Right cardiac atrium (tissue), 5 donors: ENCODE results near the gene SCMH1. TPM values are rescaled to one million over a fixed set of nuclear protein-coding genes. Genes with fewer than 3 reads are reported as not detected.

Source experiments
- ATAC-seq, 2 donors: fragments of 200-7000 bp; cut with Tn5 transposase; one replicate each; pipeline versions ENCODE4 v1.8.0 to v1.9.1; 2020; ENCODE audit warnings: moderate library complexity in 2 of 2, mild to moderate bottlenecking in 1 of 2
- DNase-seq, 3 donors: peaks; one replicate each; pipeline ENCODE4 v3.0.0-alpha.2; 2020
- H3K27ac ChIP-seq: one replicate; pipeline ENCODE4 v1.5.1; 2013; ENCODE audit warnings: mild to moderate bottlenecking, low read length, control low read depth, moderate library complexity
- H3K27me3 ChIP-seq: one replicate; pipeline ENCODE4 v1.6.1; 2013; ENCODE audit not compliant: control insufficient read depth, insufficient read depth
- H3K4me1 ChIP-seq: one replicate; pipeline ENCODE4 v1.6.1; 2013; ENCODE audit warnings: low read length; ENCODE audit not compliant: control insufficient read depth, insufficient read depth
- H3K4me3 ChIP-seq: one replicate; pipeline ENCODE4 v1.5.1; 2013; ENCODE audit warnings: low read length, control low read depth
- H3K9me3 ChIP-seq: one replicate; pipeline ENCODE4 v1.6.1; 2013; ENCODE audit warnings: low read length; ENCODE audit not compliant: control insufficient read depth
- WGBS: extraction: QIAGEN DNeasy Blood & Tissue Kit; methylation state at CpG from one replicate; pipeline ENCODE4 v1.1.7; 2013; 5-methylcytosine and 5-hydroxymethylcytosine counted together
- intact Hi-C, 4 donors: fragments of 100-400 bp; cut with DNase I; formaldehyde crosslinking; loops; one replicate each; pipeline versions ENCODE4 v1.11.0 to v1.14.0; 2022 to 2023
- polyA plus RNA-seq: library from polyadenylated mRNA; stranded (reverse); fragments of 200-250 nt; gene quantifications from one replicate; pipeline ENCODE4 v1.2.3, GENCODE V29; 2013
- total RNA-seq, 4 donors: library from RNA; stranded (reverse); fragmentation: NEBNext Ultra II Directional; extraction: Animal tissue kit (Norgen Biotek cat#: 25700); gene quantifications; one replicate each; pipeline ENCODE4 v1.2.1, GENCODE V29; 2021
- donor health status: healthy with polysubstance abuse.
- donor health status: DM: no; HTN: yes; CAD: no.
- donor health status: DM: no; HTN: no; CAD: no.
- donor health status: DM: no; HTN: yes; CAD: no; lungs with severe emphysema.
- donor health status: DM: yes; HTN: yes; CAD: no.

The SCMH1 gene
- total and polyA plus RNA-seq, 5 donors = 42.6 to 66.5 (median 54.5) TPM

- H3K9me3 ChIP-seq = no peaks in the 10 kb centered on the region
- no peaks in the 10 kb centered on the region for H3K4me1 ChIP-seq
- H3K27me3 ChIP-seq = no peaks in the 10 kb centered on the region
- no peak overlapping the region for H3K27ac ChIP-seq
- DNase-seq (no peak), ATAC-seq (no peak)
- no peak overlapping the region for H3K4me3 ChIP-seq
- 79% methylated on average over 3 of the region's 3 CpGs for WGBS
- intact Hi-C loops = no loop called here
Measured at GRCh38 chr1:41278076-41278475, 36.0 kb upstream of the SCMH1 start.

GRCh38 chr1:41277371-41277975, 35.4 kb upstream of the SCMH1 start:
- ATAC-seq = no peak
- intact Hi-C loops = no loop called here
- 76% methylated on average over 12 of the region's 12 CpGs for WGBS
- Histone ChIP-seq H3K27me3 (no peaks in the 10 kb centered on the region), H3K9me3 (no peaks in the 10 kb centered on the region), H3K27ac (no peak overlapping the region), H3K4me1 (no peaks in the 10 kb centered on the region), H3K4me3 (no peak overlapping the region)
- DNase-seq = no peak

- H3K27me3 ChIP-seq = no peaks in the 10 kb centered on the region
- no peak overlapping the region for H3K27ac ChIP-seq
- intact Hi-C loops = no loop called here
- 86% methylated on average over 9 of the region's 9 CpGs for WGBS
- no peaks in the 10 kb centered on the region for H3K4me1 ChIP-seq
- no peak overlapping the region for H3K4me3 ChIP-seq
- ATAC-seq (no peak), DNase-seq (no peak)
- no peaks in the 10 kb centered on the region for H3K9me3 ChIP-seq
Measured at GRCh38 chr1:41275831-41276230, 33.7 kb upstream of the SCMH1 start.

- Histone ChIP-seq H3K27ac (no peak overlapping the region), H3K9me3 (no peaks in the 10 kb centered on the region), H3K4me3 (no peak overlapping the region), H3K27me3 (no peaks in the 10 kb centered on the region), H3K4me1 (no peaks in the 10 kb centered on the region)
- intact Hi-C loops = no loop called here
- 69% methylated on average over 7 of the region's 7 CpGs for WGBS
- peak in 1 of 2 donors; percentile 28 for ATAC-seq
- DNase-seq = no peak
Measured at GRCh38 chr1:41274752-41275545, 32.8 kb upstream of the SCMH1 start.

- no peaks in the 10 kb centered on the region for H3K9me3 ChIP-seq
- H3K4me3 ChIP-seq = no peak overlapping the region
- ATAC-seq (no peak), DNase-seq (no peak)
- no peak overlapping the region for H3K27ac ChIP-seq
- intact Hi-C loops = no loop called here
- 57% methylated on average over 8 of the region's 8 CpGs for WGBS
- no peaks in the 10 kb centered on the region for H3K27me3 ChIP-seq
- H3K4me1 ChIP-seq = no peaks in the 10 kb centered on the region
Measured at GRCh38 chr1:41272601-41273000, 30.5 kb upstream of the SCMH1 start.

- WGBS = 11% methylated on average over 8 of the region's 8 CpGs
Measured at GRCh38 chr1:41268154-41268770, 26.2 kb upstream of the SCMH1 start.

GRCh38 chr1:41261926-41262618, 20.0 kb upstream of the SCMH1 start:
- 82% methylated on average over 3 of the region's 3 CpGs for WGBS
- no peak for ATAC-seq

More at GRCh38 chr1:41268154-41268770, 26.2 kb upstream of the SCMH1 start:
- Histone ChIP-seq H3K9me3 (no peaks in the 10 kb centered on the region), H3K27ac (no peak overlapping the region), H3K4me3 (no peak overlapping the region), H3K4me1 (no peaks in the 10 kb centered on the region), H3K27me3 (no peaks in the 10 kb centered on the region)
- intact Hi-C loops = loop anchor here (2.0 to 5.0 kb wide), 3 partner anchors 149 to 164 kb away; no protein-coding TSS in a partner anchor
- ATAC-seq = peak; percentile 81 to 86
- DNase-seq = peak; percentile 76 to 88 (median 86)

GRCh38 chr1:41260768-41261167, 18.7 kb upstream of the SCMH1 start:
- WGBS = 92% methylated on average over 2 of the region's 2 CpGs
- Histone ChIP-seq H3K27me3 (no peaks in the 10 kb centered on the region), H3K4me1 (no peaks in the 10 kb centered on the region), H3K9me3 (no peaks in the 10 kb centered on the region), H3K4me3 (no peak overlapping the region), H3K27ac (no peak overlapping the region)
- ATAC-seq = no peak
- no peak for DNase-seq
- intact Hi-C loops = no loop called here

More at GRCh38 chr1:41261926-41262618, 20.0 kb upstream of the SCMH1 start:
- H3K27me3 ChIP-seq = no peaks in the 10 kb centered on the region
- intact Hi-C loops = no loop called here
- H3K9me3 ChIP-seq = no peaks in the 10 kb centered on the region
- no peak for DNase-seq
- H3K27ac ChIP-seq = no peak overlapping the region
- no peak overlapping the region for H3K4me3 ChIP-seq
- H3K4me1 ChIP-seq = no peaks in the 10 kb centered on the region

GRCh38 chr1:41259221-41259620, 17.1 kb upstream of the SCMH1 start:
- DNase-seq = no peak
- Histone ChIP-seq H3K4me1 (no peaks in the 10 kb centered on the region), H3K4me3 (no peak overlapping the region), H3K27ac (no peak overlapping the region), H3K9me3 (no peaks in the 10 kb centered on the region), H3K27me3 (no peaks in the 10 kb centered on the region)
- intact Hi-C loops = loop anchor here in 1 of 4 donors (10.0 kb wide), 1 partner anchor 466 kb away; no protein-coding TSS in a partner anchor
- 87% methylated on average over 3 of the region's 3 CpGs for WGBS
- ATAC-seq = no peak

- ATAC-seq = no peak
Measured at GRCh38 chr1:41255978-41256377, 13.9 kb upstream of the SCMH1 start.

More at GRCh38 chr1:41255978-41256377, 13.9 kb upstream of the SCMH1 start:
- Histone ChIP-seq H3K4me1 (no peaks in the 10 kb centered on the region), H3K27ac (no peak overlapping the region), H3K9me3 (no peaks in the 10 kb centered on the region), H3K27me3 (no peaks in the 10 kb centered on the region), H3K4me3 (no peak overlapping the region)
- 74% methylated on average over 1 of the region's 1 CpG for WGBS
- intact Hi-C loops = loop anchor here in 1 of 4 donors (10.0 kb wide), 1 partner anchor 469 kb away; no protein-coding TSS in a partner anchor
- DNase-seq = no peak
